Keratinocyte (primary cell): Measurements from ENCODE around the gene KDF1. TPM values are rescaled to one million over a fixed set of nuclear protein-coding genes. Genes with fewer than 3 reads are reported as not detected.

Experiments used
- DNase-seq: peaks from one replicate; pipeline ENCODE4 v3.0.0-alpha.2; 2011; ENCODE audit warnings: low read depth, missing footprints, low spot score
- FAIRE-seq: peaks from 2 replicates; lab custom pipeline; 2011; peaks lifted over from hg19 to GRCh38; lab: Jason Lieb, UNC
- H2AFZ ChIP-seq: 2 replicates; pipeline ENCODE4 v1.6.0; 2012; ENCODE audit warnings: low read length, control low read depth, inconsistent platforms; ENCODE audit not compliant: control insufficient read depth
- H3K27ac ChIP-seq: 2 replicates; pipeline ENCODE4 v1.5.1; 2011; ENCODE audit warnings: low read length; ENCODE audit not compliant: control insufficient read depth, insufficient read depth
- H3K27me3 ChIP-seq: 3 replicates; pipeline ENCODE4 v1.6.0; 2011; ENCODE audit warnings: low read length; ENCODE audit not compliant: control insufficient read depth, insufficient read depth; ENCODE audit errors: extremely low read depth
- H3K36me3 ChIP-seq, 2 experiments: 2 replicates in 1 of 2; 3 replicates in 1 of 2; pipeline ENCODE4 v1.5.1; 2011; ENCODE audit warnings: low read length in 2 of 2, mild to moderate bottlenecking in 1 of 2; ENCODE audit not compliant: control insufficient read depth in 2 of 2, insufficient read depth in 2 of 2; ENCODE audit errors: extremely low read depth in 1 of 2
- H3K4me1 ChIP-seq: 3 replicates; pipeline ENCODE4 v1.5.1; 2011; ENCODE audit warnings: low read length; ENCODE audit not compliant: control insufficient read depth, insufficient read depth; ENCODE audit errors: extremely low read depth
- H3K4me2 ChIP-seq: 3 replicates; pipeline ENCODE4 v1.6.0; 2011; ENCODE audit warnings: low read depth, low read length; ENCODE audit not compliant: control insufficient read depth, insufficient read depth; ENCODE audit errors: extremely low read depth
- H3K4me3 ChIP-seq, 3 experiments: fragments of 200-600 bp in 1 of 3; sonication (generic) in 1 of 3; 2 replicates in 2 of 3; 3 replicates in 1 of 3; pipeline ENCODE4 v1.5.1; 2011 to 2016; ENCODE audit warnings: low read length in 3 of 3, mild to moderate bottlenecking in 3 of 3, control low read depth in 2 of 3, inconsistent platforms in 1 of 3, low read depth in 1 of 3, mixed read lengths in 1 of 3, mixed run types in 1 of 3, moderate library complexity in 1 of 3; ENCODE audit not compliant: control insufficient read depth in 2 of 3, insufficient read depth in 2 of 3; ENCODE audit errors: extremely low read depth in 1 of 3
- H3K79me2 ChIP-seq: 2 replicates; pipeline ENCODE4 v1.6.0; 2012; ENCODE audit warnings: low read length; ENCODE audit not compliant: control insufficient read depth, insufficient read depth
- H3K9ac ChIP-seq: 3 replicates; pipeline ENCODE4 v1.6.0; 2011; ENCODE audit warnings: low read length; ENCODE audit not compliant: control insufficient read depth, insufficient read depth; ENCODE audit errors: extremely low read depth
- H3K9me1 ChIP-seq: 3 replicates; pipeline ENCODE4 v1.6.0; 2011; ENCODE audit warnings: low read length; ENCODE audit not compliant: control insufficient read depth, insufficient read depth; ENCODE audit errors: extremely low read depth
- H3K9me3 ChIP-seq: 2 replicates; pipeline ENCODE4 v1.5.1; 2012; ENCODE audit warnings: low read depth, low read length; ENCODE audit not compliant: control insufficient read depth
- H4K20me1 ChIP-seq: 3 replicates; pipeline ENCODE4 v1.6.0; 2011; ENCODE audit warnings: low read length; ENCODE audit not compliant: control insufficient read depth, insufficient read depth; ENCODE audit errors: extremely low read depth
- EZH2 ChIP-seq: IDR thresholded peaks from one replicate; pipeline ENCODE4 v1.6.1; 2012; ENCODE audit warnings: inconsistent platforms, mild to moderate bottlenecking, low read length, moderate library complexity
- dilution Hi-C: fragments of 300-500 bp; cut with MboI; formaldehyde crosslinking; loops from one replicate; pipeline ENCODE4 v1.7.0; 2020; ENCODE audit warnings: low sequenced_read_pairs; ENCODE audit not compliant: extremely low pct_ligation_motif_present
- polyA plus RNA-seq, 5 experiments: library from polyadenylated mRNA; depleted of rRNA in 3 of 5; stranded (reverse) in 3 of 5; stranded (forward) in 1 of 5; unstranded in 1 of 5; fragments of >200 nt; gene quantifications; 1 replicate in 1 of 5; 2 replicates in 3 of 5; 3 replicates in 1 of 5; pipeline versions ENCODE4 v1.2.1 to v1.2.3, GENCODE V29; 2011 to 2012; ENCODE audit warnings: missing spikeins in 2 of 5, low read depth in 1 of 5, low replicate concordance in 1 of 5
- TF ChIP-seq, protein P1 (sequence below), 3 experiments: IDR thresholded peaks in 1 of 3; conservative IDR thresholded peaks in 1 of 3; optimal IDR thresholded peaks in 1 of 3; 2 replicates in 2 of 3; 3 replicates in 1 of 3; pipeline versions ENCODE3 to v1.5.1; 2011; ENCODE audit warnings: low read length in 3 of 3, mild to moderate bottlenecking in 3 of 3, moderate library complexity in 2 of 3, control low read depth in 1 of 3, inconsistent platforms in 1 of 3; ENCODE audit not compliant: insufficient read depth in 2 of 3; ENCODE audit errors: extremely low read depth in 1 of 3

KDF1 gene
- polyA plus RNA-seq, 1 donor (not counting 4 experiments of a cell fraction or from before 2014, with no cell fraction given) = 13.8 TPM

DNA sequence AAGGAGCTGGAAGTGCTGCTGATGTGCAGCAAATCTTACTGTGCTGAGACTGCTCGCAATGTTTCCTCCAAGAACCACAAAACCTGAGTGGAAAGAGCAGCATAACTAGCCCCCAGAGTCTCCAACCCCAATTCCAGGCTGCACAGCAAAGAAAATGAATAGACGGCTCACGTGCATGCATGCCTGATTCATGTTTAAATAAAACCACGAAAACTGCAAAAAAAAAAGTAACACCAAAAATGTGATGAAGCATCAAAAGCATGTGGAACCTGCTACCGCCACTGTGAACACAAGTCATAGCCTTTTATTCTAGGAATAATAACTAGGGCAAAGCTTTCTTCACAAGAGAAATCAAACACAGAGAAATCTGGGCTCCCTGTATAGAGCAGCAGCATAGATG, 23.6 kb upstream of the KDF1 start:
- dilution Hi-C loops = no loop called here
- DNase-seq (no peak), FAIRE-seq (no peak)
- no peaks in the 10 kb centered on the region for H3K36me3 ChIP-seq
- TF ChIP-seq, protein P1, sequence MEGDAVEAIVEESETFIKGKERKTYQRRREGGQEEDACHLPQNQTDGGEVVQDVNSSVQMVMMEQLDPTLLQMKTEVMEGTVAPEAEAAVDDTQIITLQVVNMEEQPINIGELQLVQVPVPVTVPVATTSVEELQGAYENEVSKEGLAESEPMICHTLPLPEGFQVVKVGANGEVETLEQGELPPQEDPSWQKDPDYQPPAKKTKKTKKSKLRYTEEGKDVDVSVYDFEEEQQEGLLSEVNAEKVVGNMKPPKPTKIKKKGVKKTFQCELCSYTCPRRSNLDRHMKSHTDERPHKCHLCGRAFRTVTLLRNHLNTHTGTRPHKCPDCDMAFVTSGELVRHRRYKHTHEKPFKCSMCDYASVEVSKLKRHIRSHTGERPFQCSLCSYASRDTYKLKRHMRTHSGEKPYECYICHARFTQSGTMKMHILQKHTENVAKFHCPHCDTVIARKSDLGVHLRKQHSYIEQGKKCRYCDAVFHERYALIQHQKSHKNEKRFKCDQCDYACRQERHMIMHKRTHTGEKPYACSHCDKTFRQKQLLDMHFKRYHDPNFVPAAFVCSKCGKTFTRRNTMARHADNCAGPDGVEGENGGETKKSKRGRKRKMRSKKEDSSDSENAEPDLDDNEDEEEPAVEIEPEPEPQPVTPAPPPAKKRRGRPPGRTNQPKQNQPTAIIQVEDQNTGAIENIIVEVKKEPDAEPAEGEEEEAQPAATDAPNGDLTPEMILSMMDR (optimal IDR thresholded peaks at IDR 0.05 in 1 of 3, IDR thresholded peaks at IDR 0.05 in 1 of 3, conservative IDR thresholded peaks at IDR 0.05 in 1 of 3; ENCODE audit: extremely low read depth in 1 of 3, insufficient read depth in 2 of 3, low read length in 3 of 3) = no peak
- no peak for TF ChIP-seq EZH2
- H3K4me3 ChIP-seq = no peak overlapping the region
- H3K27ac ChIP-seq = no peak overlapping the region
- no peaks in the 10 kb centered on the region for H3K9me3 ChIP-seq
- no peaks in the 10 kb centered on the region for H4K20me1 ChIP-seq
- no peak overlapping the region for H3K4me2 ChIP-seq
- H3K9me1 ChIP-seq = no peaks in the 10 kb centered on the region
- no peak overlapping the region for H3K9ac ChIP-seq
- H3K27me3 ChIP-seq = no peaks in the 10 kb centered on the region
- H3K4me1 ChIP-seq = no peaks in the 10 kb centered on the region
- no peak overlapping the region for H2AFZ ChIP-seq
- no peaks in the 10 kb centered on the region for H3K79me2 ChIP-seq

DNA sequence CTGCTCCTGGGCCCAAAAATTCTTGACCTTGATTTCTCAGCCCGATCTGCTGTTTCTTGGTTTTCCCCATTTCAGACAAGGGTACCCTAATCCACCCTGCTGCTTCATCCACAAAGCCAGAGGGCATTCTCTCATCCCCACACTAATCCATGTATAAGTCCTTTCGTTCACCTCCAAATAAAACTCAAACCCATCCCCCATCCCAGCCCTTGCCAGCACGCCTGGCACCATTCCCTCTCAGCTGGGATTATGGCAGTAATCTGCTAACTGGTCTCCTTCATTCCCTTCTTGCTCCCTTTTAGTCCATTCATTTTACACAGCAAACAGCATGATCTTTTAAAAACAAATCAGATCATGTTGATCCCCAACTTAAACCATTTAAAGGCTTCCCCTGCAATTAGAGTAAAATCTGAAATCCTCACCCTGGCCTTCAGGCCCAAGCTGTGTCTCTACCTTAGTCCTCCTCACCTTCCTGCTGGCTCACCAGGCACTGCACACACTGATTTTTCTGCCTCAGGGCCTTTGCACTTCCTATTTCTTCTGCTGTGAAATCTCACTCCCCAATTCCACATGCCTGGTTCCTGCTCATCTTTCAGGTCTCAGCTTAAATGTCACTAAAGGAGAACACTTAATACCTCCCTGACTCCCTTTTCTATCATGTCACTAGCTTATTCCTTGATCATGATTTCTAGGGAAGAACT, 21.0 kb upstream of the KDF1 start:
- Histone ChIP-seq H3K9me3 (no peaks in the 10 kb centered on the region), H2AFZ (no peak overlapping the region), H3K4me2 (no peak overlapping the region), H4K20me1 (no peaks in the 10 kb centered on the region), H3K27me3 (no peaks in the 10 kb centered on the region), H3K9me1 (no peaks in the 10 kb centered on the region), H3K9ac (no peak overlapping the region), H3K79me2 (no peaks in the 10 kb centered on the region), H3K36me3 (no peaks in the 10 kb centered on the region), H3K4me1 (no peaks in the 10 kb centered on the region), H3K27ac (no peak overlapping the region), H3K4me3 (no peak overlapping the region)
- TF ChIP-seq EZH2 = no peak
- TF ChIP-seq, protein P1 (optimal IDR thresholded peaks at IDR 0.05 in 1 of 3, IDR thresholded peaks at IDR 0.05 in 1 of 3, conservative IDR thresholded peaks at IDR 0.05 in 1 of 3; ENCODE audit: extremely low read depth in 1 of 3, insufficient read depth in 2 of 3, low read length in 3 of 3) = no peak
- DNase-seq (no peak), FAIRE-seq (no peak)
- dilution Hi-C loops = no loop called here
